GM19035 (cell line): ENCODE results near the gene KDM3A.
A peak's percentile ranks its signal among the peaks of the same experiment; 100 is the strongest.

Source experiments
- ATAC-seq: cut with Tn5 transposase; IDR thresholded peaks from one replicate; pipeline ENCODE4 v1.9.1; 2021; ENCODE audit not compliant: unreplicated experiment

The KDM3A gene

DNA sequence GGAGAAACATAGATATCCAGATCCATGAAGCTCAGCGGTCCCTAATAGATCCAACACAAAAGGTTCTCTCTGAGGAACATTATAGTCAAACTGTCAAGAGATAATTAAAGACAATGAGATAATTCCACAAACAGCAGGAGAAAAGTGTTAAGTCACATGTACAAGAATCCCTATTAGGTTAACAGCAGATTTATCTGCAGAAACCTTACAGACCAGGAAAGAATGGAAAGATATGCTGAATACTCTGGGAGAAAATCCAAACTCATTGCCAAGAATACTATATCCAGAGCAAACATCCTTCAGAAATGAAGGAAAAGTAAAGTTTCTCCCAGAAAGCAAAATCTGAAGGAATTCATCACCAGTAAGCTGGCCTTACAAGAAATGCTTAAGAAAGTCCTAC is 10.8 kb upstream of the KDM3A start:
- no peak for ATAC-seq

- ATAC-seq, result no peak
Observed at GRCh38 chr2:86433137-86433536, 8.0 kb upstream of the KDM3A start.

- no peak for ATAC-seq
Observed at GRCh38 chr2:86434290-86434689, 6.9 kb upstream of the KDM3A start.

GRCh38 chr2:86435531-86435930 is 5.6 kb upstream of the KDM3A start:
- ATAC-seq, result no peak

- ATAC-seq, result no peak
Observed at GRCh38 chr2:86436328-86436727, 4.8 kb upstream of the KDM3A start.

DNA sequence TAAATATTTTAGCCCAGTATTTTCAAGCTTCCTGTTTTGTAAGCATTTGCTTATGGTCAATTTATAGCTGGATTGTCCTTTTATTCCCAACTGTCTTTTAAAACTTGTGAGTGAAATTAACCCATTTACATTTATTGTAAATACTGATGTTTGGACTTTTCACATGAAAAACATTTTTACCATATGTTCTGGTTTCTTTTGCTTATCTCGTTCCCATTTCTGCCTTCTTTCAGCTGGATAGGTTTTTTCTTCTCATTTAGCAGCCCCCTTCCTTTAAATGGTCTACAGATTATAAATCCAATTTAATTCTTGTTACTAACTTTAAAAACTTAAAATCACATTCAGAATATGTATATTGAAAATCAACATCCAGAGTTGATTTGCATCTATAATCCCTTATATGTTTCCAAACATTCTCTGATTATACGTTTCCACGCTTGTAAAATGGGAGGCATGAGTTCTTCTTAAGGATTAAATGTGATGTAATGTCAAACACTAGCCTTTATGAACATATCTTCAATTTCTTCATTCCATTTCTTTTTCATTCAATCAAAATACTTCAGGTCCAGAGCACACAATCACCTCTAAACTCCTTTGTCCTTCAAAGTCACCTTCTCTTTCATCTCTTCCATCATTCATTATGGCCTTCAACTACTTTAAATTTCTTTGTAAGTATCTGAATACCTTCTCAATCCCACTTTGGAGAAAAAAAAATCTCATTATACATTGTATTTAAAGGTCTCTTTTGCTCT is 1.1 kb upstream of the KDM3A start:
- no peak for ATAC-seq

GRCh38 chr2:86441392-86441881 is 266 bp downstream of the KDM3A start:
- ATAC-seq, result peak; percentile 18

GRCh38 chr2:86441882-86442641 is 891 bp downstream of the KDM3A start:
- ATAC-seq, result peak; percentile 21

DNA sequence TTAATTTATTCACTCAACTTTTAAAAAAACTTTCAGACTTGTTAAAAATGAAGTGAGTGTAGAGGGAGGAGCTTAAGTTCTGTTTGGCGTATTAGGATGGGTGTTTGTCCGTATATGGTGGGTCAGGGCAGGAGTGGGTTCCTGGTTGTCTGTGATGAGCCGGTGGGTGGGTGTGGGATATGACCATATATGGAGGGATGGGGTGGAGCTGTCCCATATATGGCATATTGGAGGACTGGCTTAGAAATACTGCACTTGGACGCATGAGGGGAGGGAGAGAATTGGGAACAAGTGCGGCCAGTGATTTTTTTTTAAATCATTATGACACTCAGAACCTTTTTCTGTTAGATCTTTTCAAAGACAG is 1.5 kb downstream of the KDM3A start:
- peak; percentile 55 for ATAC-seq

DNA sequence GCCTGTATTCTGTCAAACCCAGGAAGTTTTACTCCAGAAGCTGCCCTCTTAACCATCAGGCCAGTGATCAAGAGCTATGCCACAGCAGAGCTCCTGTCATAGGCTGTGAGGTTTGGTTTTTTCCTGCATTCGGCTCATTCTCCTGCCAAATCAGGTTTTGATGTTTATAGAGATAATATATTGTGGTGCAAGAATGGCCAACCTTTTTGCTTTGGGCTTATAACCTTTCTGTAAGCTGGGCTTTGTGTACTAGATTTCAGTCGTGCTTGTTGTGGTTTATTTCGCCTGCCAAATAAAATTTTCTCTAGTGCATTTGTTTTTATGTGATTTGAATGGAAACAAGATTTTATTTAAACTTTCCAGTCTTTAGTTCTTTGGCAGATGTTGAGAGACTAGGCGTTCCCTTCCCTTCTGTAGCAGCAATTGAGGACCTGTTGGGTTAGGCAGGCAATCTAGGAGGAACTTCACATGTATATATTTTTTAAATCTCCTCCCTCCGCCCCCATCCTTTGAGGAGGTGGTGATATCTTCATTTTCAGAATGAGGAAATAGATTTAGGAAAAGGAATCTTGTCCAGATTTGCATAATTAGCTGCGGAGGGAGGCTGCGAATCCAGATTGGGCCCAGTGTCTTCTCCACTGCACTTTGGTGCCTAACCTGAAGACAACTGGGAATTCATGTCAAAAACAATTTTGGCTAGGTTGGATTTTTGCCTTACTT is 2.6 kb downstream of the KDM3A start:
- ATAC-seq, result no peak

- ATAC-seq, result no peak
Observed at GRCh38 chr2:86445436-86445835, 4.3 kb downstream of the KDM3A start.

DNA sequence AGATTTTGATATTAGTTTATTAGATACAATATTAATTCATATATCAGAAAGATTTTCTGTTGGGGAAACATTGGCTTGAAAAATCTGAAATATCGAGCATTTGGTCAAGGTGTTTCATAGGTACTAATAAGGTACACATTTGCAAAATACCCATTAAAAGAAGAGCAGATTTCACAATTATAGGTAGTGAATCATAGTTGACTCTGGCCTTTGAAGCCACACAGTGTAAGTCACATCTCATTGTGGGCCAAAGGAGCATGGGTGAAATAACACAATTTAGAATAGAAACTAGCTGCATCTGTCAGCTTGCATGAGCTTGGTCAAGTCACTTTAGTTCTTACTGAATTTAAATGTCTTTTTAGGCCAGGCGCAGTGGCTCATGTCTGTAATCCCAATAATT is 4.9 kb downstream of the KDM3A start:
- ATAC-seq, result no peak

GRCh38 chr2:86453836-86454235 is 12.7 kb downstream of the KDM3A start:
- no peak for ATAC-seq

GRCh38 chr2:86454238-86454637 is 13.1 kb downstream of the KDM3A start:
- ATAC-seq, result no peak

DNA sequence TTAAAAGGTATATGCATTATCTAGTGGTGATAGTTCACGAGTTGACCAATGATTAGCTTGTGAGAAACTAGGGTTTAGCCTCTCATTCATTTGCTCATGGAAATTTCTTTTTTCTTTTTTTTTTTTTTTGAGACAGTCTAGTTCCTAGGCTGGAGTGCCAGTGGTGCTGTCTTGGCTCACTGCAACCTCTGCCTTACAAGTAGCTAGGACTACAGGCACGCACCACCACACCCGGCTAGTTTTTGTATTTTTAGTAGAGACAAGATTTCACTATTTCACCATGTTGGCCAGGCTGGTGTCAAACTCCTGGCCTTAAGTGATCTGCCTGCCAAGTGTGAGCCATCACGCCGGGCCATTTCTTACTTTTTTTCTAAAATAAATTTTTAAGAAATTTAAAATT is 14.0 kb downstream of the KDM3A start:
- ATAC-seq, result no peak

GRCh38 chr2:86461042-86461743 is 20.0 kb downstream of the KDM3A start:
- ATAC-seq, result no peak

DNA sequence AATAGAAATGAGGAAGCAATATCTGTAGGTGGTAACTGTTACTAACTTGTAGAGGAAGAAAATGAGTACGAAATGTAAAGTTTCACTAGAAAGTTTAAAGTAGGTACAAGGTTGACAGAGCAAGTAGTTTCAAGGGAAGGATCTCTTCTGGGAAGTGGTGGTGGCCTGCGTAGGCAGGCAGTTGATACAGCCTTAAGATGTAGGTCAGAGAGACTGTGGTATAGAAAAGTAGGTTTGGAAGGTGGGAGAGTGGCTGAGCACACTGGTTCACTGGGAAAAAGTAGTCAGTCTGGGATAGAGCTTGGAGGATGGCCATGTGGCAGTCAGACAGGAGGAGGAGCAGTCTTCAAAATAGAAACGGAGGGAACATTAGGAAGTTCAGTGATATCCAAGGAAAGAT is 23.5 kb downstream of the KDM3A start:
- ATAC-seq, result no peak

DNA sequence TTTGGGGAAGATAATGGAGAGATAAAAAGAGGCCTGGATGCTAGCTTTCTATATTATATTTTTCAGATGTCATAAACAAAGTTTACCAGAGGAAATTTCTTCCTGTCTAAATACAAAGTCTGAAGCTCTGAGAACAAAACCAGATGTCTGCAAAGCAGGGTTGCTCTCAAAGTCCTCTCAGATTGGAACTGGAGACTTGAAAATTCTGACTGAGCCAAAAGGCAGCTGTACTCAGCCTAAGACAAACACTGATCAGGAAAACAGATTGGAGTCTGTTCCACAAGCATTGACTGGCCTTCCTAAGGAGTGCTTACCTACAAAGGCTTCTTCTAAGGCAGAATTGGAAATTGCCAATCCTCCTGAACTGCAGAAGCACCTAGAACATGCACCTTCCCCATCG is 25.1 kb downstream of the KDM3A start:
- ATAC-seq, result no peak

DNA sequence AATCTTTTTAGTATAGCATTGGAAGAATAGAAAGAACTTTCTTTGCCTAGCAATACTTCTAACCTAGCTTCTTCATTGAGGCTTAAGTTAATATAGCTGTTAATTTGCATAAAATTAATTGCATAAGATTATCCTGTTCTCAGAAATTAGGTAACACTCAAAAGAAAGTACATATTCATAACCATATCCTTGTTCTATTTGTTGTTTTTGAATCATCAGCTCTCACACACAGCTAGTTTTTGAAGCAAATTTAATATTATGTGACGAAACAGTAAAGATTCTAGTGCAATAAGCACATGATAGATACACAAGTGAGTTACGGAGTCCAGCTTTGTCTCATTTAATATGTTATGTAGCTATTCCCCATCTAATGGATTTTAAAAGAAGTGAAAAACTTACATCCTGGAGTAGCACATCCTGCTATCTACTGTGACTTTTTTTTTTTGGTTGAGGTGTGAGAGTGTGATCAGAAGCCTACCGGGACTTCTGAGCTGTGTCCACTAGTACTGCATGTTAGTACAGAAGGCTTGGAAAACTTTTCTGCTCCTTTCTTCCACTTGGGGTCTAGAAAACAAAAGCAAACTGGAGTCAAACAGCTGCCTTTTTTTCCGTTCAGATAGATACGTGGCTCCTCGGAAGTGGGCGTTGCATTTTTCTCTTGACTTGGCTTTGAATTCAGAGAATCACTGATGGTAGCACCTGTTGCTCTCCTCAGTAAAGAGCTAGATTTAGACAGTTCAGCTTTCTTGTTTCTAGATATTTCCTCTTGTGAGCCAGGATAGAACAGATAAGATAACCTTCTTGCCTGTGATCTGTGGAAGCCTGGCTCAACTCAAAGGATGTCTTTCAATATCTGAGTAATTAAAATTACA is 27.2 kb downstream of the KDM3A start:
- no peak for ATAC-seq

DNA sequence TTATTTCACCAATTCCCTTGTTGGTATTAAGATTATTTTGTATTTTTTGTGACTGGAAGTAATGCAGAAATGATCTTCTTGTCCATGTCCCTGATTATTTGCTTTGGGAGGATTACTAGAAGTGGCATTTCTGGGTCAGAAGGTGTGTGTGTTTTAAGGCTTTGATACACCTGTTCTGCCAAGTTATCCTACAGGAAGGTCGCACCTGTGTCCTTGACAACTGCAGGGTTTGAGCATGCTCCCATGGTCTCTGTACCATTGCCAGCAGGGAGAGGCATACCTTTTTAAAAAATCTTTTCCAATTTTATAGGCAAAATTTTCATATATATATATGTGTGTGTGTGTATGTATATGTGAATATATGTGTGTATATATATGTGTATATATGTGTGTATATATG is 29.7 kb downstream of the KDM3A start:
- no peak for ATAC-seq
